GM21529 (cell line): ENCODE data around the gene MEDAG.

Experiments used
- ATAC-seq: cut with Tn5 transposase; IDR thresholded peaks from one replicate; pipeline ENCODE4 v1.9.1; 2021; ENCODE audit not compliant: unreplicated experiment

Gene MEDAG

GRCh38 chr13:30872685-30873461, 33.2 kb upstream of the MEDAG start:
- ATAC-seq, result no peak

- ATAC-seq, result no peak
Measured at GRCh38 chr13:30873499-30873898, 32.6 kb upstream of the MEDAG start.

GRCh38 chr13:30874111-30874510, 32.0 kb upstream of the MEDAG start:
- no peak for ATAC-seq

GRCh38 chr13:30874561-30874960, 31.5 kb upstream of the MEDAG start:
- no peak for ATAC-seq

- ATAC-seq, result no peak
Measured at GRCh38 chr13:30877335-30877734, 28.7 kb upstream of the MEDAG start.

- no peak for ATAC-seq
Measured at GRCh38 chr13:30880151-30880855, 25.8 kb upstream of the MEDAG start.

GRCh38 chr13:30880856-30881155, 25.3 kb upstream of the MEDAG start:
- ATAC-seq, result no peak

- ATAC-seq, result no peak
Measured at GRCh38 chr13:30881191-30881651, 24.9 kb upstream of the MEDAG start.

GRCh38 chr13:30882026-30882850, 23.8 kb upstream of the MEDAG start:
- no peak for ATAC-seq

- ATAC-seq, result no peak
Measured at GRCh38 chr13:30882996-30883766, 22.9 kb upstream of the MEDAG start.

- ATAC-seq, result no peak
Measured at GRCh38 chr13:30884543-30884942, 21.5 kb upstream of the MEDAG start.

- no peak for ATAC-seq
Measured at GRCh38 chr13:30889196-30889690, 16.8 kb upstream of the MEDAG start.

- no peak for ATAC-seq
Measured at GRCh38 chr13:30892966-30893365, 13.1 kb upstream of the MEDAG start.

- ATAC-seq, result no peak
Measured at GRCh38 chr13:30895773-30896172, 10.3 kb upstream of the MEDAG start.

- no peak for ATAC-seq
Measured at GRCh38 chr13:30898070-30898469, 8.0 kb upstream of the MEDAG start.

GRCh38 chr13:30898678-30899241, 7.3 kb upstream of the MEDAG start:
- ATAC-seq, result no peak

- ATAC-seq, result no peak
Measured at GRCh38 chr13:30900436-30900835, 5.6 kb upstream of the MEDAG start.

GRCh38 chr13:30900952-30901749, 4.9 kb upstream of the MEDAG start:
- ATAC-seq, result no peak

GRCh38 chr13:30904043-30904442, 2.0 kb upstream of the MEDAG start:
- no peak for ATAC-seq
